Fibroblast of the aortic adventitia (primary cell): ENCODE measurements around the gene PITRM1. TPM values are rescaled to one million over a fixed set of nuclear protein-coding genes. Genes with fewer than 3 reads are reported as not detected.

Experiments used
- DNase-seq: peaks from one replicate; pipeline ENCODE4 v3.0.0-alpha.2; 2010; ENCODE audit warnings: low read depth
- H3K4me3 ChIP-seq: 2 replicates; pipeline ENCODE4 v1.5.1; 2011; ENCODE audit warnings: low read depth, mild to moderate bottlenecking, control low read depth, low read length, moderate library complexity
- total RNA-seq: library from RNA; depleted of rRNA; stranded (reverse); fragments of >200 nt; gene quantifications from 2 replicates; pipeline ENCODE4 v1.2.3, GENCODE V29; 2012; ENCODE audit warnings: low replicate concordance
- TF ChIP-seq, protein P1 (sequence below): IDR thresholded peaks from 2 replicates; pipeline ENCODE4 v1.5.1; 2011; ENCODE audit warnings: mild to moderate bottlenecking, low read length, control low read depth, inconsistent platforms; ENCODE audit not compliant: insufficient read depth

PITRM1 gene
- total RNA-seq, 1 donor, result 110 TPM

DNA sequence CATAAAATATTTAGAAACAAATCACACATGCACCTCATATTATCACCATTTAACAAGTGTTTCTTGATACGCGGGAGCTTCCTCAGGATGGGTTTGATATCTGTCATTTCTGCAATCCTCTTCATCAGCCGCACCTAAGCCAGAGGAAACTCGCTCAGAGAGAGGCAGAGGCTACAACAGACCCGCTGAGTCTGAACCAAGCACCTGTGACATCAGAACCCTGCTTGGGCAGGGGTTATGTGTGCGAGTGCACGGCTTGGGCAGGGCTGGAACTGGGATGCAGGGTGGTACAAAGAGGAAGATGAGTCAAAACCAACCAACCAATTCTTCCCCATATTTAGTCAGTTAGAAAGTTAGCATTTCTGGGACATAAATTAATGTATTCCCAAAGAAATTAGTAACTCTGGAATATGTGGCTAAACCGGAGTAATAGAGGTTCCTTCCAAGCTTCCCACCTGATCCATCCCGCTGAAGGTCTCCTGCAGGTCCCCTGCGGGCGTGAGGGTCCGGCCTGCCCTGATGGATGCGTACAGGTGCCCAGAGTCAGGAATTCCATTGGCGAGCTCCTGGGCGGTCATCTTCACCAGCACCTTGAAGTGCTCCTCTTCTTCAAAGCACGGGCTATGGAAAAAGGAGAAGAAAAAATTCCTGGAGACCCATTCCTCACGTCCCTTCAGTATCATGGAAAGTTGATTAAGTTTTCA lies 25.3 kb downstream of the PITRM1 start:
- no peak for DNase-seq
- TF ChIP-seq, protein P1, sequence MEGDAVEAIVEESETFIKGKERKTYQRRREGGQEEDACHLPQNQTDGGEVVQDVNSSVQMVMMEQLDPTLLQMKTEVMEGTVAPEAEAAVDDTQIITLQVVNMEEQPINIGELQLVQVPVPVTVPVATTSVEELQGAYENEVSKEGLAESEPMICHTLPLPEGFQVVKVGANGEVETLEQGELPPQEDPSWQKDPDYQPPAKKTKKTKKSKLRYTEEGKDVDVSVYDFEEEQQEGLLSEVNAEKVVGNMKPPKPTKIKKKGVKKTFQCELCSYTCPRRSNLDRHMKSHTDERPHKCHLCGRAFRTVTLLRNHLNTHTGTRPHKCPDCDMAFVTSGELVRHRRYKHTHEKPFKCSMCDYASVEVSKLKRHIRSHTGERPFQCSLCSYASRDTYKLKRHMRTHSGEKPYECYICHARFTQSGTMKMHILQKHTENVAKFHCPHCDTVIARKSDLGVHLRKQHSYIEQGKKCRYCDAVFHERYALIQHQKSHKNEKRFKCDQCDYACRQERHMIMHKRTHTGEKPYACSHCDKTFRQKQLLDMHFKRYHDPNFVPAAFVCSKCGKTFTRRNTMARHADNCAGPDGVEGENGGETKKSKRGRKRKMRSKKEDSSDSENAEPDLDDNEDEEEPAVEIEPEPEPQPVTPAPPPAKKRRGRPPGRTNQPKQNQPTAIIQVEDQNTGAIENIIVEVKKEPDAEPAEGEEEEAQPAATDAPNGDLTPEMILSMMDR, result no peak
- H3K4me3 ChIP-seq, result no peak overlapping the region

DNA sequence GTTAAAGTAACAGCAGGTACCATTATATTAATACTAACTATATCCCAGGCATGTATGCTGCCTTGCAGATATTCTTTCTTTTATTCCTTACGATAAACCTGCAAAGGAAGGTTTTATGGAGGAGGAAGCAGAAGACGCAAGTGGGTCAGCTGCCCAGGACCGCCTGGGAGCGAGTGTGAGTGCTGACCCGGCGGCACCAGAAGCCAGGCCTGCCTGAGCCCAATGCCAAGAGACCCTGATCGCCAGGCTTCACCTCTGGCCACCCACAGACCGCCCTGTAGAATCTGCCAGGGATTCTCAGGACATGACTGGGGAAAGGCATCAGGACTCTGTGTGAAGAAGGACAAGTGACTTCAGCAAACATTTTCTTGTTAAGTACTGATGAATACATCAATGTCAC lies 26.3 kb downstream of the PITRM1 start:
- TF ChIP-seq, protein P1, result no peak
- DNase-seq, result no peak
- H3K4me3 ChIP-seq, result no peak overlapping the region

DNA sequence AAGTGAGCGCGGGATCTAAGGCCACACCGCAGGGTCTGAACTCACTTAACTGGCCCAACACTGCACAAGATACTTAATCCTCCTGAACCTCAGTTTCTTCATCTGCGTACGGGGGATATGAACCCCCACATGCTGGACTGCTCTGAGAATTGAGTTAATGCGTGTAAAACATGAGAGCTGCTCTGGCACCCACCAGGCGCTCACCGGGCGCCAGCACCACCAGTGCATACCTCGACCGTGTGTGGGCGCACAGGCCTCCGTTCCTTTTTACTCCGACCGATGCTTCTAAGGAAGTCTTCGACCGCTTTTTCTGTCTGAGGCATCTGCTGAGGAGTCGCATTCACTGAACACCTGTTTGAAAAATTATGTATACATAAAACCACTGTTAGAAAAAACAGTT lies 27.2 kb downstream of the PITRM1 start:
- TF ChIP-seq, protein P1, result no peak
- DNase-seq, result no peak
- no peak overlapping the region for H3K4me3 ChIP-seq

DNA sequence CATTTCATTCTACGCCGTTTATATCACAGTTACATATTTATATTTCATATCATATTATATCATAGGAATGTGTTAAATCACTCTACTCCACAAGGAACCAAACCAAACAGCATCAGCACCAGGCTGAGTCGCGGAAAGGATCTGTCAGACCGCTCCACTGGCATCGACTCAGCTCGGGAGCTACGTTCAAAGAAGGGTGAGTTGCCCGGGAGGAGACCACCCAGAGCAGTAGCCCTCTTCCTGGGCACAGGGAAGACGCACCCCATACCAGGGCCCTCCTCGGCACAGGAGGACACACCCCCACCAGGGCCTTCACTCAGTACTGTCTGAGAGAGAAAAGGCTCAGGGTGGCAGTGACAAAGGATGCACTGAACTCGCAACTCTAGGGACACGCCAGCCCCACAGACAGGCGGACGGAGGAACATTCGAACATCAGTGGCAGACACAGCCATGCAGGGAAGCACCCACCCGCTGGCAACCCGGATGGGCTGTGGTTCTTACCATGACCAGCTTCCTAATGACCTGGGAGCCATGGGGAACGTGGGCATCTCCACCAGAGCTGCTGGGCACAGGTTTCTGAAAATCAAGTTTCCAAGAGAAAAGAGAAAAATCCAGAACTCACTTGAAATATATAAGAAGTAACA lies 28.7 kb downstream of the PITRM1 start:
- TF ChIP-seq, protein P1, result no peak
- DNase-seq, result no peak
- H3K4me3 ChIP-seq, result no peak overlapping the region

- TF ChIP-seq, protein P1, result no peak
- no peak overlapping the region for H3K4me3 ChIP-seq
- DNase-seq, result no peak
These were observed 29.2 kb downstream of the PITRM1 start for GRCh38 chr10:3143366-3143765.

DNA sequence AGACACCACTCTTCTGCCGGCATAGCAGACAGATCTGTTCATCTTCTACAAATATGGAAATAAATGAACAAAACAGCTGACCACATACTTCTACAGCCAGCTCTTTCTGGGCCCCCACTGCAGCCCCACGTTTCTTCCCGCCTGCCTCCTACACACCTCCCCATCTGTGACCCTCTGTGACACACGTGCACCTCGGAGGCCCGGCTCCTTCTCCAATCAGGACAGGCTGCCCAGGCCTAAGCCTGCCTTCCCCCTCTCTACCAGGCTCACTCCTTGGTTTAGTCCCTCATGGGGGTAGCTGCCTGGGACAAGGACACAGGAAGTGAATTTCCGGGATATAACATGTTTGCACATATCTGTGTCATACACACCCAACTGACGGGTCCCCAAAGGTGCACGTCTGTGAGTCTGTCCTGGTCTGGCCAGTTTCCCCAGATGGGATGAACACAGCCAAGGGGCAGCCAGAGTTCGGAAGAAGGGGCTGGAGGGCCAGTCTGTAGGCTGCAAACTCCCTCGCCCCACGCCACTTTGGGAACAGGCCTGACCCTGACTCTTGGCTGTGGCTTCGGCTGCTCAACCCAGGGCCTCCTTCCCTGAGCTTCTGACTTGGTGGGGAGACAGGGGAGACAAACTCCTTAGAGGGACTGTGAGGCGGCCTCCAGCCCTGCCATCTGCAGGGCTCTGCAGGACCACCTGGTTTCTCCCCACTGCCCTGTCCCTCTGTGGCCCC lies 30.3 kb downstream of the PITRM1 start:
- DNase-seq, result no peak
- H3K4me3 ChIP-seq, result no peak overlapping the region
- TF ChIP-seq, protein P1, result no peak
